Breast epithelium (tissue), 4 donors: Measurements from ENCODE around the gene LST1. TPM values are rescaled to one million over a fixed set of nuclear protein-coding genes. Genes with fewer than 3 reads are reported as not detected.
"Not testable (repeated sequence)": the region's sequence is repeated elsewhere in the genome, so short reads cannot be mapped to it uniquely, and the experiment has no call there.

Experiments used
- DNase-seq, 2 donors: peaks; one replicate each; pipeline ENCODE4 v3.0.0-alpha.2; 2019; ENCODE audit warnings: low spot score in 2 of 2
- H3K27ac ChIP-seq, 2 donors: fragments of 200-600 bp; sonication (generic) in 1 of 2; one replicate each; pipeline ENCODE4 v1.5.1; 2016 to 2019; ENCODE audit warnings: mild to moderate bottlenecking in 1 of 2
- H3K27me3 ChIP-seq, 2 donors: fragments of 200-600 bp; sonication (generic) in 1 of 2; one replicate each; pipeline versions ENCODE4 v1.5.1 to v1.6.0; 2017 to 2019; ENCODE audit warnings: control low read depth in 1 of 2, mild to moderate bottlenecking in 1 of 2
- H3K36me3 ChIP-seq: fragments of 200-600 bp; one replicate; pipeline ENCODE4 v1.5.1; 2019
- H3K4me1 ChIP-seq, 2 donors: fragments of 200-600 bp; sonication (generic); one replicate each; pipeline ENCODE4 v1.5.1; 2016 to 2019; ENCODE audit warnings: control low read depth in 1 of 2
- H3K4me3 ChIP-seq, 3 donors: fragments of 200-600 bp; sonication (generic); 1 replicate in 2 of 3; 2 replicates in 1 of 3; pipeline ENCODE4 v1.5.1; 2016 to 2019; ENCODE audit warnings: mild to moderate bottlenecking in 3 of 3, moderate library complexity in 2 of 3
- H3K9me3 ChIP-seq, 2 donors: fragments of 200-600 bp; sonication (generic) in 1 of 2; one replicate each; pipeline ENCODE4 v1.5.1; 2016 to 2019; ENCODE audit warnings: control low read depth in 1 of 2
- CTCF ChIP-seq, 3 donors: fragments of 450-650 bp; IDR thresholded peaks; one replicate each; pipeline ENCODE4 v1.5.1; 2016 to 2017; ENCODE audit warnings: antibody characterized with exemption in 3 of 3, mild to moderate bottlenecking in 3 of 3, moderate library complexity in 3 of 3
- POLR2A ChIP-seq: fragments of 450-650 bp; IDR thresholded peaks from one replicate; pipeline ENCODE4 v1.6.1; 2016; ENCODE audit warnings: antibody characterized with exemption, mild to moderate bottlenecking, moderate library complexity
- POLR2AphosphoS5 ChIP-seq, 3 donors: sonication (generic); formaldehyde crosslinking; IDR thresholded peaks; one replicate each; pipeline ENCODE4 v1.6.1; 2017; ENCODE audit warnings: antibody characterized with exemption in 3 of 3
- intact Hi-C: fragments of 100-400 bp; cut with DNase I; formaldehyde crosslinking; loops from one replicate; pipeline ENCODE4 v1.15.1; 2023; ENCODE audit warnings: low total_unique reads
- total RNA-seq, 3 donors: library from RNA; depleted of rRNA; stranded (reverse); fragments of >200 nt; gene quantifications; one replicate each; pipeline ENCODE4 v1.1.0, GENCODE V29; 2016

Gene LST1
- total RNA-seq, 3 donors from 2014 or later: 8.8 to 10.7 (median 9.8) TPM

- intact Hi-C loops: loop anchor here (5.0 kb wide), 1 partner anchor 45 kb away; the partner anchor contains the start of gene NCR3
- Histone ChIP-seq H3K4me1 (peaks cover 0 to 11% of the 10 kb centered on the region in 2 donors), H3K27me3 (no peaks in the 10 kb centered on the region), H3K27ac (peak within 1 kb of the TSS; percentile 75 to 84), H3K4me3 (peak within 1 kb of the TSS; percentile 21 to 67 (median 50)), H3K9me3 (no peaks in the 10 kb centered on the region), H3K36me3 (no peaks in the 10 kb centered on the region)
- DNase-seq: peak; percentile 95
- peak in 1 of 3 donors; percentile 9 for TF ChIP-seq CTCF (IDR thresholded peaks at IDR 0.05)
- peak; percentile 55 to 91 (median 87) for TF ChIP-seq POLR2AphosphoS5 (IDR thresholded peaks at IDR 0.05)
- peak; percentile 31 for TF ChIP-seq POLR2A
Observed at GRCh38 chr6:31546958-31547726, 38.9 kb upstream of the LST1 start, which contains the start of gene NFKBIL1. Gene NFKBIL1, plus strand, starts transcription at chr6:31547608. Its CDS starts 87 bp downstream, at chr6:31547695.

- H3K4me1 ChIP-seq: peaks cover 0 to 7% of the 10 kb centered on the region in 2 donors
- H3K9me3 ChIP-seq: no peaks in the 10 kb centered on the region
- intact Hi-C loops: loop anchor here (5.0 kb wide), 1 partner anchor 44 kb away; the partner anchor contains the start of gene NCR3
- no peak for DNase-seq
- H3K4me3 ChIP-seq: peak overlapping the region; percentile 21 to 67 (median 50)
- no peaks in the 10 kb centered on the region for H3K27me3 ChIP-seq
- no peaks in the 10 kb centered on the region for H3K36me3 ChIP-seq
- H3K27ac ChIP-seq: peak overlapping the region; percentile 75 to 84
- no peak for TF ChIP-seq CTCF (IDR thresholded peaks at IDR 0.05)
- TF ChIP-seq POLR2AphosphoS5 (IDR thresholded peaks at IDR 0.05): no peak
- no peak for TF ChIP-seq POLR2A
Observed at GRCh38 chr6:31547727-31548543, 38.1 kb upstream of the LST1 start.

- Histone ChIP-seq H3K27ac (peak overlapping the region; percentile 69 to 75), H3K4me3 (peak overlapping the region in 2 of 3 donors; percentile 50 to 67), H3K9me3 (no peaks in the 10 kb centered on the region), H3K27me3 (no peaks in the 10 kb centered on the region), H3K4me1 (peaks cover 0 to 6% of the 10 kb centered on the region in 2 donors), H3K36me3 (no peaks in the 10 kb centered on the region)
- DNase-seq: no peak
- TF ChIP-seq CTCF (IDR thresholded peaks at IDR 0.05): no peak
- TF ChIP-seq POLR2A: no peak
- TF ChIP-seq POLR2AphosphoS5 (IDR thresholded peaks at IDR 0.05): no peak
- intact Hi-C loops: loop anchor here (5.0 kb wide), 1 partner anchor 44 kb away; the partner anchor contains the start of gene NCR3
Observed at GRCh38 chr6:31548544-31548873, 37.6 kb upstream of the LST1 start.

GRCh38 chr6:31551371-31551770 is 34.7 kb upstream of the LST1 start:
- DNase-seq, H3K9me3 ChIP-seq, intact Hi-C loops, H3K4me3 ChIP-seq, H3K4me1 ChIP-seq, H3K36me3 ChIP-seq, H3K27me3 ChIP-seq, H3K27ac ChIP-seq: not testable (repeated sequence)
- TF ChIP-seq CTCF (IDR thresholded peaks at IDR 0.05): peak in 1 of 3 donors; percentile 13
